Ramos (cell line): Measurements from ENCODE around the gene ADAMTS17.
"Not testable (repeated sequence)": the region's sequence is repeated elsewhere in the genome, so short reads cannot be mapped to it uniquely, and the experiment has no call there.

Source experiments
- in situ Hi-C: fragments of 300-500 bp; cut with MboI; formaldehyde crosslinking; loops from one replicate; pipeline ENCODE4 v1.14.3; 2022; ENCODE audit warnings: low sequenced_read_pairs; ENCODE audit not compliant: unreplicated experiment

The ADAMTS17 gene

GRCh38 chr15:99989095-99989494 lies 352.7 kb downstream of the ADAMTS17 start:
- in situ Hi-C loops: no loop called here

DNA sequence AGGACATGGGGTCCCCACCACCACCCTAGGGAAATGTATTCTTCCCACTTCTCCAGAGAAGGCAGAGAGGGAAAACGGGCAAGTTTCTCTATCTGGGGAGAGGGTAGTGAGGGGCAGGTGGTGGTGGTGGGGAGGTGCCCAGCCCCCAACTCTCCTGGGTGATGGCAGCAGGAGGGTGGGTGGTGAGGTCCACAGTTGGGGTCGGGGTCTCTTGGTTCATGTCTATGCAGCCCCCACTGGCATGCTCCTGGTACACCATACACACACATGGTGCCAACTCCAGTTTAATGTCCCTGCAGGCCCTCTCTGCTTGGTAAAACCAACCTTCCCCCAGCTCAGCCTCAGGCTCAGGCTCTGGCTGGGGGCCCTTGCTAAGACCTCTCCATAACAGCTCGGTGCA lies 354.1 kb downstream of the ADAMTS17 start:
- in situ Hi-C loops: no loop called here

- in situ Hi-C loops: no loop called here
Observed at GRCh38 chr15:99987119-99987506, 354.7 kb downstream of the ADAMTS17 start.

DNA sequence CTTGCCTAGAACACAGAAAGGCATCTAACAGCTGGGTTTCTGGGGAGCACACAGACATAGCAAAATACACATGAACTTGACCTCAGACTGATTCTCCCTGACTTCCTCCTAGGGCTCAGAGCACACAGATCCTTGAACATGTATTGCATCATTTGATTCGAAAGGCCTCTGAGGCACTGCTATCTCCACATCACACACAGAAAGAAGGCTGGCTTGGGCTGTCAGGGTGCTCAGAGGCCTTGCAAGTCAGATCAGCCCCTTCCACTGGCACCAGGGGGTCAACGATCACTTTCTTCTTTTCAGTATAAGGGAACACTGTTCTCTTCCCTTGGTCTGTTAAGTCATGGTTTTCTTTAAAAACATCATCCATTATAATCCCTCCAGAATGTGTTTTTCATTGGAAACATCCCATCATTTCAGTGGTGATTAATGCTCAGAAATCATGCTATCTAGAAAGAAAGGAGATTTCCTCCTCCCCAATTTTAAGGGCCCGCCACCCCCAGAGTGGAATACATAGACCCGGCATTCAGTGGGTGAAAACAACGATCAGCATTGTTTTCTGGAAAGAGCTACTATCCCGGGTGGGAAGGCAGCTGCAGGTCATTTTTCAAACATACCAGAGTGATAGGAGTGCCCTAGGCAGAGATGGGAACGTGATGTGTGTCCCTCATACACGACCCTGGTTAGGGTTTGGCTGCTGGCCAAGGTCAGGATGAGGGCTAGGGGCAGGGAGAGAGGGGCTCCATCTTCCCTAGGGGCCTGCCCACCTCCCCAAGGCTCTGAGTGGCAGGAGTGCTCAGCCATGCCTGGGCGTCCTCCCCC lies 355.3 kb downstream of the ADAMTS17 start:
- in situ Hi-C loops: no loop called here

GRCh38 chr15:99985878-99986277 lies 355.9 kb downstream of the ADAMTS17 start:
- in situ Hi-C loops: no loop called here

- in situ Hi-C loops: no loop called here
Observed at GRCh38 chr15:99984491-99985243, 357.1 kb downstream of the ADAMTS17 start.

- in situ Hi-C loops: no loop called here
Observed at GRCh38 chr15:99983886-99984286, 357.9 kb downstream of the ADAMTS17 start.

DNA sequence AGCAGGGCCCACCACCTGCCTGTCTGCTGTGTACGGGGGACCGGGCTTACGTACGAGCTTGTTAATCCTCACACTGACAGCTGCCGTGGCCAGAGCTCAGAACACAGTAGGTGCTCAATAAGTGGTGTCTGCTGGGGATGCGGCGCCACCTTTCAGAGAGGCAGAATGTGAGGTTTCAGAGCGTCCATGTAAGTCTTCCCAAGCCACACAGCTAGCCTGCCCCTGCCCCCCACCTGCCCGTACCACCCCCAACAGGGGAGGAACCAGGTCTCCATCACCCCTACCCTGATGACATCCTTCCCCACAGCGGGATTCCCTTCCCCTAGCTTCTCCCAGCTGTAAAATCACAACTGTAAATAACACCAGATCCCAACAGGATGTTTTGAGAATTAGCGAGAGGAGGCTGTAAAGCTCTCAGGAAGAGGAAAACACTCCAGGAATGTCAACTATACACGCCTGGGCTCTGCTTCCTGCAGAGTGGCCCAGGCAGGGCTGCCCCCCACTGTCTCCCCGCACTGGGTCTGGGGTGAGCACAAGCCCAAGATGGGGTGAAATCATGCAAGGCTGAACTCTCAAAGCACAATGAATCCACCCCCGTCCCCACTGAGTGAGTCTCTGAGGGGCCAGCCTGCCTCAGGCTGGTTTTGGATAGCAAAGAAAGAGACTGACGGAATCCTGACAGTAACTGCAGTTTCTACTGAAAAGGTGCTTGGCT lies 358.4 kb downstream of the ADAMTS17 start:
- in situ Hi-C loops: no loop called here

- in situ Hi-C loops: no loop called here
Observed at GRCh38 chr15:99982662-99983061, 359.1 kb downstream of the ADAMTS17 start.

DNA sequence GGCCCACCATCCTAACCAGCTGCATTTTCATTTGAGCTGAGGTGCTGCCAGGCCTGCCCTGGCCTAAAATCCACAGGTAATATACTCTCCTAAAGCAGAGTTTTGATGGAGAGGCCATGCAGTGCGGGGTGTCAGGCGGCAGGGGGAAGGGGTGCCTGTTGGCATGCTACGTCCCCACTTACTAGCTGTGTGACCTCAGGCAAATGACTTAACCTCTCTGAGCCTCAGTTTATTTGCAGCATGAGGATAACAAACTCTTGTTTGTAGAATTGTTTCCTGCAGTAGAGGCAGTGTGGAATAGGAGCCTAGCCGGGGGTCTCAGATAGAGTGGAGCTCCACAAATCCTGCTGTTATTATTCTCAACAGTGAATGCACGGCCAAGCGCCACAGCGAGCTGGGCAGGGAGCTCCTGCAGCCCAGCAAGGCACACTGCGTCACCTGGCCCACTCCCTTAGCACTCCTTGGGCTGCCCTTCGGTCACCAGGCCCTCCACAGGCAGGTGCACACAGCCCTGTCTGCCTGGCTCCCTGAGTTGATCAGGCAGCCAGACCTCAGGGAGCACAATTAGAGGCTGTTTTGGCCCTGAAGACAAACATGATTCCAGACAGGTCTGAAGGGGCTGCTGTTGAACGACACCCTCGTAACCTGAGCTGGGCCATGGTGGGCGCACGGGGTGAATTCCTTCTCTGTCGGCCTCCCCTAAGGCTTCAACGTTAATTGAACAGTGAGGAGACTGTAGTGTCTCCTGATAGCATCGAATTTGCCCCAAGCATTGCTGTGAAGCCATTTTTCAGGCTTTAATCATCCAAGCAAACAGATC lies 359.7 kb downstream of the ADAMTS17 start:
- in situ Hi-C loops: no loop called here

GRCh38 chr15:99981191-99981647 lies 360.6 kb downstream of the ADAMTS17 start:
- in situ Hi-C loops: no loop called here

DNA sequence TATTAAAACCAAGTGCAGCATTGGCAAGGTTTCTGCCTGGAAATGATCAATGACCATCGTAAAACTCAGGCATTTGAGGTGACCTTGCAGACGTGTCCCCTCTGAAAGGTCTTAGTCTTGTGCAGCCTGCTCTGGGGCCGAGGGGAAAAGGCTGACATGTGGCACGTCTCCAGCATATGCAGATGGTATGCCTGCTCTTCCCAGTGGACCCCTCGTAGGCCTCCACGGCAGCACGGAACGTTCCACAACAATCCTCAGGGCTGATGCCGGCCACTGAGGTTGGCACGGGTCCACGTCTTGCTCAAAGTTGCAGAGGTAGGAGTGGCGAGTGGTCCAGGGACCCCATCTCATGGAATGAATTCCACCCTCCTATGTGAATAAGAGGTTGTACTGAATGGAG lies 361.0 kb downstream of the ADAMTS17 start:
- in situ Hi-C loops: no loop called here

DNA sequence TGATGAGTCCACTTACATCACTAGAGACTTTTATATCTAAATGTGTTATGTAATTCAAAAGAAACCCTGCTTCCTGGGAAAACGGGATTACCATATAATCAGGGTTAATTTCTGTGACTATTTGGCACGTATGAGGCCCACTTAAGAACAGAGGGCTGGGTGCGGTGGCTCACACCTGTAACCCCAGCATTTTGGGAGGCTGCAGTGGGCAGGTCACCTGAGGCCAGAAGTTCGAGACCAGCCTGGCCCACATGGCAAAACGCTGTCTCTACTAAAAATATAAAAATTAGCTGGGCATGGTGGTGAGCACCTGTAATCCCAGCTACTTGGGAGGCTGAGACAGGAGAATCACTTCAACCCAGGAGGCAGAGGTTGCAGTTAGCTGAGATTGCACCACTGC lies 361.9 kb downstream of the ADAMTS17 start:
- in situ Hi-C loops: not testable (repeated sequence)

DNA sequence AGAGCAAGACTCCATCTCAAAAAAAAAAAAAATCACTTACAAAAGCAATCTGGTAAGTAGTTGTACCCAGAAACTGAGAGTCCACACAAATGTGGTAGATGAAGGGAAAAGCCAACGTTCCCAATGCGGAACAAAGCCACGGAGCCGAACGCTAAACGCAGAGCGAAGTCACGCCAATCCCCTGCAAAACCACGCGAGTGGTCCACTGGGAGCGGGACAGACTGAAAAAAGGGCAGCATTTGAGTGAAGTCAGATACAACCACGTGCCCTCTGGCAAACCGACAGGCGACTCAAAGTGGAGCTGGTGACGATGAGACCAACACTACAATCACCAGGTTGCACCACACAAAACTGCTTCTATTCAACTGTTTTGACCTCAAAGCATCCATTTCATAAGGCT lies 362.4 kb downstream of the ADAMTS17 start:
- in situ Hi-C loops: no loop called here

- in situ Hi-C loops: no loop called here
Observed at GRCh38 chr15:99978426-99978825, 363.3 kb downstream of the ADAMTS17 start.

- in situ Hi-C loops: no loop called here
Observed at GRCh38 chr15:99977929-99978328, 363.8 kb downstream of the ADAMTS17 start.

DNA sequence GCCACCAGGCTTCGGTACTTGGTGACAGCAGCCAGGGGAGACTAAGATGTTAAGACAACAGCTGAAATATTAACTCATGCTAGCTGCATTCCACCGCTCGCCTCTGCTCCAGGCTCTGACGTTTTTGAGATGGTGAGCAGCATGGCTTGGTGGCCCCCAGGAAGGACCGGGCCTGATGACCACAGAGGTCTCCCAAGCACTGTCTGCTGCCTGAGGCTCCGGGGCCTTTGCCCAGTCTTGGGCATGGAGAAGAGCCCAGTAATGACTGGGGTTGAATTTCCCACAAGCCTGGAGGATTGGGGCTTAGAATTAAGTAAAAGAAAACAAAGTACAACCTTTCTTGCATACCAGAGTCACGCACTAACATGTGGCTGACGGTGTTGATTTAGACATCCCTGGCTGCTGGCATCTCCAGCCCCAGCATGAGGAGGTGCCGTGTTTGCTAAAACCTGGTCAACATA lies 364.9 kb downstream of the ADAMTS17 start:
- in situ Hi-C loops: no loop called here

DNA sequence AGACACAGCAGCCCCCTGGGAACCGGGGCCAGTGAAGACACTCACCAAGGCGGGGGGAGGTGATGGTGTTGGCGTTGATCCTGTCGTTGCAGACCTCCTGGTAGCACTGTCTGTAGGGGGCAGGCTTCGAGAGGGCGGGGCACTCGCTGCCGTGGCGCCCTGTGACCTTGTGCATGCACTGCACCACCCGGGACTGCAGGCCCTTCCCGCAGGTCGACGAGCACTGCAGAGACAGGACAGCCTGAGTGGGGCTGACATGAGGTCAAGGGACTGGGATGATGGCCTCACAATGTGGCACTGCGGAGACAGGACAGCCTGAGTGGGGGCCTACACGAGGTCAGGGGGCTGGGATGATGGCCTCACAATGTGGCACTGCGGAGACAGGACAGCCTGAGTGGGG lies 365.8 kb downstream of the ADAMTS17 start:
- in situ Hi-C loops: no loop called here

DNA sequence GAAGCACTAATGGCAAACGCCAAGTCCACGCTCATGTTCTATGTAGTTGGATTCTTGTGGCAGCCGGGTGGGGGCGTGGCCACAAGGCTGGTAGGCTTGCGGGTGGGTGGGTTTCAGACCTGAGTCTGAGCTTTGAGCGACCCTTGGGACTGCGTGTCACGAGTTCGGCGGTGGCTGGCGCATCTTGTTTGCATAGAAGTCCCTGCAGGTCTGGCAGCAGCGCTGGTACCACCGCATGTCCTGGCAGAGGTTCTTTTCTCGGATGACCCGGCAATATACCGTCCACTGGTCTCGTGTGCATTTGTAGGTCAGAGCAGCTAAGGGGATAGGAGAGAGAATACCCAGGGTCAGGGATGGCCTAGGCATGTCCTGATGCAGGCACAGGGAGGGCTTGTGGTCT lies 367.5 kb downstream of the ADAMTS17 start:
- in situ Hi-C loops: no loop called here

DNA sequence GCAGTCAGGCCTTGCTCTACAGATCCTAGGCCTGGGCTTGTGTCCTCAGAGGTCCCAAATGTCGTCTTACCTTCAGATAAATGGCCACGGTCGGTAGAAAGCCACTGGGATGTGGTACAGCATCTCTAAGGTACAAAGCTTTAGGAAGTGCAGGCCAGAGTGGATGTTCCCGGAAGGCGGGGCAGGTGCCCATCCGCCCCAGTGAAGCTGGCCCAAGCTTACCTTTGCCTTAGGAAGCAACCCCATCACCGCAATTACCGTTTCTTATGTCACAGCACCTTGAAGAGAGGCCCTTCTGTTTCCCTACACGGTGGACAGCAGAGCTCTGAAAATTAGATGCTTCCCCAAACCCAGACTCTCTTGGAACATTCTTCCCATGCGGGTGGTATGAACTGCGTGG lies 368.4 kb downstream of the ADAMTS17 start:
- in situ Hi-C loops: no loop called here
